ENCODE measurements around the gene ADAT1.

The ADAT1 gene

GRCh38 chr16:75622761-75623605 is at the start of gene ADAT1 (continued):
- TF ChIP-seq ZNF488 (tag by site-specific recombination; IDR thresholded peaks at IDR 0.05): no peak
- no peak for TF ChIP-seq BCL11A (tag by site-specific recombination; IDR thresholded peaks at IDR 0.05; ENCODE audit: low read depth)
- TF ChIP-seq KLF9 (tag by site-specific recombination; IDR thresholded peaks at IDR 0.05; ENCODE audit: low read depth): 0 out of 2 replicates have a peak, but pooled peaks have one; percentile 53
- TF ChIP-seq ZNF274 (IDR thresholded peaks at IDR 0.05; ENCODE audit: low read length): no peak
- TF ChIP-seq ZNF274 (tag by site-specific recombination; IDR thresholded peaks at IDR 0.05; ENCODE audit: borderline replicate concordance): no peak
- TF ChIP-seq HIC1 (tag by site-specific recombination; IDR thresholded peaks at IDR 0.05): no peak

- ChIA-PET CTCF (no interaction called here), POLR2A (no interaction called here)
- TF ChIP-seq ZNF561 (tag by site-specific recombination; IDR thresholded peaks at IDR 0.05; ENCODE audit: borderline replicate concordance) (no peak), ZNF423 (tag by site-specific recombination; IDR thresholded peaks at IDR 0.05) (no peak), ZNF530 (tag by site-specific recombination; IDR thresholded peaks at IDR 0.05; ENCODE audit: low read depth) (no peak), ZNF211 (tag by site-specific recombination; IDR thresholded peaks at IDR 0.05; ENCODE audit: low read depth) (no peak), GLIS1 (tag by site-specific recombination; IDR thresholded peaks at IDR 0.05) (no peak), HOXC10 (CRISPR knock-in tag; IDR thresholded peaks at IDR 0.05) (no peak), ZNF639 (tag by site-specific recombination; IDR thresholded peaks at IDR 0.05) (no peak), ZNF404 (tag by site-specific recombination; IDR thresholded peaks at IDR 0.05) (no peak), REPIN1 (tag by site-specific recombination; IDR thresholded peaks at IDR 0.05; ENCODE audit: low read depth) (no peak), ZBTB6 (tag by site-specific recombination; IDR thresholded peaks at IDR 0.05) (no peak)
- Histone ChIP-seq H3K27ac (ENCODE audit: extremely low read depth, low read depth, low read length) (no peak overlapping the region), H3K4me1 (ENCODE audit: control insufficient read depth, insufficient read depth, low read length) (no peaks in the 10 kb centered on the region), H3K36me3 (ENCODE audit: control insufficient read depth in 2 of 2, insufficient read depth in 1 of 2, low read length in 2 of 2) (peaks cover 0 to 4% of the 10 kb centered on the region in 2 experiments; a peak in 1 of 3 replicates), H3K9me3 (ENCODE audit: control insufficient read depth, insufficient read depth, low read depth, low read length) (no peaks in the 10 kb centered on the region), H3K4me3 (ENCODE audit: low read depth, low read length) (no peak overlapping the region)
These were observed 44.4 kb upstream of the ADAT1 start for GRCh38 chr16:75667503-75667902.

- POLR2A ChIA-PET: no interaction called here
These were observed 37.7 kb upstream of the ADAT1 start for GRCh38 chr16:75660726-75661302.

More at GRCh38 chr16:75660726-75661302, 37.7 kb upstream of the ADAT1 start:
- CTCF ChIA-PET: no interaction called here
- H3K27ac ChIP-seq (ENCODE audit: extremely low read depth, low read depth, low read length): no peak overlapping the region
- H3K4me3 ChIP-seq (ENCODE audit: low read depth, low read length): no peak overlapping the region
- H3K4me1 ChIP-seq (ENCODE audit: control insufficient read depth, insufficient read depth, low read length): no peaks in the 10 kb centered on the region
- H3K9me3 ChIP-seq (ENCODE audit: control insufficient read depth, insufficient read depth, low read depth, low read length): no peaks in the 10 kb centered on the region
- TF ChIP-seq ZNF449 (tag by site-specific recombination; IDR thresholded peaks at IDR 0.05) (no peak), SCRT2 (tag by site-specific recombination; IDR thresholded peaks at IDR 0.05) (peak; percentile 97), SCRT1 (tag by site-specific recombination; IDR thresholded peaks at IDR 0.05; ENCODE audit: borderline replicate concordance) (peak; percentile 96), ZNF174 (tag by site-specific recombination; IDR thresholded peaks at IDR 0.05) (no peak), BCL6B (tag by site-specific recombination; IDR thresholded peaks at IDR 0.05) (no peak), ZNF146 (tag by site-specific recombination; IDR thresholded peaks at IDR 0.05) (no peak), ZFHX2 (tag by site-specific recombination; conservative IDR thresholded peaks at IDR 0.05) (no peak)
- peaks cover 25 to 39% of the 10 kb centered on the region in 2 experiments; a peak in 2 of 3 replicates for H3K36me3 ChIP-seq (ENCODE audit: control insufficient read depth in 2 of 2, insufficient read depth in 1 of 2, low read length in 2 of 2)
